Right atrium auricular region (tissue), 2 donors: ENCODE results near the gene HTR3E. TPM values are rescaled to one million over a fixed set of nuclear protein-coding genes. Genes with fewer than 3 reads are reported as not detected.

Experiments used
- DNase-seq: peaks from one replicate; pipeline ENCODE4 v3.0.0-alpha.2; 2019; ENCODE audit warnings: low spot score
- H3K27ac ChIP-seq, 2 donors: fragments of 200-600 bp; sonication (generic); 1 replicate in 1 of 2; 2 replicates in 1 of 2; pipeline ENCODE4 v1.5.1; 2016 to 2019
- H3K27me3 ChIP-seq, 2 donors: fragments of 200-600 bp; sonication (generic); one replicate each; pipeline versions ENCODE4 v1.5.1 to v1.6.0; 2017 to 2019
- H3K36me3 ChIP-seq: fragments of 200-600 bp; sonication (generic); one replicate; pipeline ENCODE4 v1.5.1; 2016
- H3K4me1 ChIP-seq, 2 donors: fragments of 200-600 bp; sonication (generic); one replicate each; pipeline versions ENCODE4 v1.5.1 to v1.6.0; 2017 to 2019
- H3K4me3 ChIP-seq, 2 donors: fragments of 200-600 bp; sonication (generic); 1 replicate in 1 of 2; 2 replicates in 1 of 2; pipeline ENCODE4 v1.5.1; 2017 to 2019; ENCODE audit warnings: mild to moderate bottlenecking in 1 of 2, moderate library complexity in 1 of 2
- H3K9me3 ChIP-seq, 2 donors: fragments of 200-600 bp; sonication (generic); one replicate each; pipeline ENCODE4 v1.5.1; 2019
- CTCF ChIP-seq, 2 donors: fragments of 200-600 bp; sonication (generic); IDR thresholded peaks; one replicate each; pipeline ENCODE4 v1.5.1; 2019; ENCODE audit warnings: antibody characterized with exemption in 2 of 2
- total RNA-seq, 2 donors: library from RNA; depleted of rRNA; stranded (reverse); fragments of >200 nt; gene quantifications; one replicate each; pipeline ENCODE4 v1.1.0, GENCODE V29; 2016

HTR3E gene
- total RNA-seq, result not detected

- no peak for DNase-seq
- no peaks in the 10 kb centered on the region for H3K36me3 ChIP-seq
- no peak for TF ChIP-seq CTCF (IDR thresholded peaks at IDR 0.05)
These were observed at the start of gene HTR3E for GRCh38 chr3:184096811-184097383. Gene HTR3E, plus strand, starts transcription at chr3:184097064. Its CDS starts 466 bp downstream, at chr3:184097530.

GRCh38 chr3:184050217-184050847, 46.5 kb upstream of the HTR3E start:
- TF ChIP-seq CTCF (IDR thresholded peaks at IDR 0.05), result no peak
- Histone ChIP-seq H3K9me3 (no peaks in the 10 kb centered on the region), H3K27ac (no peak overlapping the region), H3K4me3 (no peak overlapping the region), H3K36me3 (no peaks in the 10 kb centered on the region), H3K4me1 (no peaks in the 10 kb centered on the region), H3K27me3 (no peaks in the 10 kb centered on the region)
- DNase-seq, result no peak

More at GRCh38 chr3:184096811-184097383, at the start of gene HTR3E:
- Histone ChIP-seq H3K4me3 (no peak within 1 kb of the TSS), H3K27ac (no peak within 1 kb of the TSS), H3K9me3 (peaks cover 0 to 13% of the 10 kb centered on the region in 2 donors), H3K27me3 (no peaks in the 10 kb centered on the region), H3K4me1 (no peaks in the 10 kb centered on the region)

GRCh38 chr3:184052767-184053166, 44.1 kb upstream of the HTR3E start, which contains the start of gene HTR3C:
Gene HTR3C, plus strand, starts transcription at chr3:184053047. Its CDS starts 34 bp downstream, at chr3:184053081.
- Histone ChIP-seq H3K36me3 (no peaks in the 10 kb centered on the region), H3K27ac (no peak within 1 kb of the TSS), H3K9me3 (no peaks in the 10 kb centered on the region), H3K4me3 (no peak within 1 kb of the TSS), H3K4me1 (no peaks in the 10 kb centered on the region), H3K27me3 (no peaks in the 10 kb centered on the region)
- DNase-seq, result no peak
- TF ChIP-seq CTCF (IDR thresholded peaks at IDR 0.05), result no peak

- Histone ChIP-seq H3K27ac (no peak overlapping the region), H3K4me1 (no peaks in the 10 kb centered on the region), H3K4me3 (no peak overlapping the region), H3K36me3 (no peaks in the 10 kb centered on the region), H3K27me3 (no peaks in the 10 kb centered on the region), H3K9me3 (no peaks in the 10 kb centered on the region)
- no peak for DNase-seq
- TF ChIP-seq CTCF (IDR thresholded peaks at IDR 0.05), result no peak
These were observed 38.8 kb upstream of the HTR3E start for GRCh38 chr3:184058029-184058428.

GRCh38 chr3:184059424-184059823, 37.4 kb upstream of the HTR3E start:
- no peaks in the 10 kb centered on the region for H3K9me3 ChIP-seq
- no peaks in the 10 kb centered on the region for H3K36me3 ChIP-seq
- no peak for DNase-seq
- no peak for TF ChIP-seq CTCF (IDR thresholded peaks at IDR 0.05)
- no peak overlapping the region for H3K27ac ChIP-seq
- no peaks in the 10 kb centered on the region for H3K27me3 ChIP-seq
- H3K4me3 ChIP-seq, result no peak overlapping the region
- no peaks in the 10 kb centered on the region for H3K4me1 ChIP-seq
